ENCODE results near the gene VWA7. TPM values are rescaled to one million over a fixed set of nuclear protein-coding genes. Genes with fewer than 3 reads are reported as not detected.

VWA7 gene
- total RNA-seq, 2 donors from 2014 or later, result 3.3 to 3.4 TPM

- no peak for DNase-seq
- H3K9me3 Mint-ChIP-seq, result no peaks in the 10 kb centered on the region
- H3K27me3 Mint-ChIP-seq (ENCODE audit: low read depth), result no peaks in the 10 kb centered on the region
- no peak overlapping the region for H3K27ac Mint-ChIP-seq
- H3K36me3 Mint-ChIP-seq (ENCODE audit: insufficient read depth in 2 of 2), result peaks cover 18 to 41% of the 10 kb centered on the region in 2 donors
- no peak overlapping the region for H3K4me3 Mint-ChIP-seq
- peaks cover 26% of the 10 kb centered on the region for H3K4me1 Mint-ChIP-seq (ENCODE audit: low read depth)
- no peak for ATAC-seq (replicated peaks in 1 of 2)
These were observed 32.7 kb downstream of the VWA7 start for GRCh38 chr6:31744422-31744821.

DNA sequence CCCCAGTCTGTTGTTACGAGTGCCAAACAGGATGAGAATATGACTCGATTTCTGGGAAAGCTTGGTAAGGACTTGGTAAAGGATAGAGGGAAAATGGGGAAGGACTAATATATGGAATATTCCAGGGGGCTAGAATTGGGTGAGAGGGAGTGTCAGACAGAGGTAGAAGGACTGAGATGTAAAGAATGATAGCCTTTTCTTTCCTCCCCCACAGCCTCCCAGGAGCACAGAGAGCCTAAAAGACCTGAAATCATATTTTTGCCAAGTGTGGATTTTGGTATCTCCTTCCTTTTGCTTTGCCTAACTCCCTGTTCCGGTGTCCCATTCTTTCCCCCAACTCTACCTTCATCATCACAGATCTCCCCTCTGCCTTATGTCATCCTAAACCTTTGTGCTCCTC is 34.2 kb downstream of the VWA7 start:
- DNase-seq, result no peak
- Mint-ChIP-seq H3K9me3 (no peaks in the 10 kb centered on the region), H3K27me3 (ENCODE audit: low read depth) (no peaks in the 10 kb centered on the region), H3K4me3 (no peak overlapping the region), H3K36me3 (ENCODE audit: insufficient read depth in 2 of 2) (peaks cover 17 to 38% of the 10 kb centered on the region in 2 donors), H3K27ac (no peak overlapping the region), H3K4me1 (ENCODE audit: low read depth) (peaks cover 42% of the 10 kb centered on the region)
- ATAC-seq (replicated peaks in 1 of 2), result no peak

DNA sequence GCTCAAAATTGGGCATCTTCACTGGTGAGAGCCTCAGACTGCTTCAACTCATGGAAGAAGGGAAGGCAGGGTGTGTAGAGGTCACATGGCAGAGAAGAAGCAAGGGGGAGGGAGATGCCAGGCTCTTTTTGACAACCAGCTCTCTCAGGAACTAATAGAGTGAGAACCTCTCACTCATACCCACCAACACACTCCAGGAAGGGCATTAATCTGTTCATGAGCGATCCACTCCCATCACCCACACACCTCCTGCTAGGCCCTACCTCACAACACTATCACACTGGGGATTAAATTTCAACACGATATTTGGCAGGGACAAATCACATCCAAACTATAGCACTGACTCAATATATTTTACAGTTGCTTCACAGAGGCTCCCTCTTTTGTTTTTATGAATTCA is 35.3 kb downstream of the VWA7 start:
- Mint-ChIP-seq H3K4me1 (ENCODE audit: low read depth) (peaks cover 52% of the 10 kb centered on the region), H3K9me3 (no peaks in the 10 kb centered on the region), H3K36me3 (ENCODE audit: insufficient read depth in 2 of 2) (peaks cover 13 to 31% of the 10 kb centered on the region in 2 donors), H3K4me3 (peak overlapping the region; percentile 5 to 42), H3K27ac (no peak overlapping the region), H3K27me3 (ENCODE audit: low read depth) (no peaks in the 10 kb centered on the region)
- no peak for ATAC-seq (replicated peaks in 1 of 2)
- DNase-seq, result no peak

GRCh38 chr6:31740397-31741223 is 36.5 kb downstream of the VWA7 start:
- Mint-ChIP-seq H3K27ac (peak overlapping the region; percentile 93), H3K27me3 (ENCODE audit: low read depth) (no peaks in the 10 kb centered on the region), H3K4me1 (ENCODE audit: low read depth) (peaks cover 57% of the 10 kb centered on the region), H3K36me3 (ENCODE audit: insufficient read depth in 2 of 2) (peaks cover 16 to 41% of the 10 kb centered on the region in 2 donors), H3K4me3 (peak overlapping the region; percentile 89 to 98), H3K9me3 (no peaks in the 10 kb centered on the region)
- no peak for DNase-seq
- no peak for ATAC-seq (replicated peaks in 1 of 2)

GRCh38 chr6:31739639-31740396 is 37.3 kb downstream of the VWA7 start, which contains the start of gene MSH5:
Gene MSH5 (plus strand): TSS chr6:31740005. CDS start chr6:31740467, 462 bp downstream.
- peaks cover 51% of the 10 kb centered on the region for H3K4me1 Mint-ChIP-seq (ENCODE audit: low read depth)
- peaks cover 20 to 43% of the 10 kb centered on the region in 2 donors for H3K36me3 Mint-ChIP-seq (ENCODE audit: insufficient read depth in 2 of 2)
- H3K27me3 Mint-ChIP-seq (ENCODE audit: low read depth), result no peaks in the 10 kb centered on the region
- no peaks in the 10 kb centered on the region for H3K9me3 Mint-ChIP-seq
- peak; percentile 96 to 98 for DNase-seq
- peak; percentile 87 to 91 for ATAC-seq (replicated peaks in 1 of 2)
- H3K27ac Mint-ChIP-seq, result peak within 1 kb of the TSS; percentile 93
- peak within 1 kb of the TSS; percentile 89 to 98 for H3K4me3 Mint-ChIP-seq

- Mint-ChIP-seq H3K9me3 (no peaks in the 10 kb centered on the region), H3K36me3 (ENCODE audit: insufficient read depth in 2 of 2) (peaks cover 22 to 41% of the 10 kb centered on the region in 2 donors), H3K4me3 (peak overlapping the region; percentile 89 to 98), H3K27ac (peak overlapping the region; percentile 83), H3K27me3 (ENCODE audit: low read depth) (no peaks in the 10 kb centered on the region), H3K4me1 (ENCODE audit: low read depth) (peaks cover 65% of the 10 kb centered on the region)
- peak; percentile 57 to 64 for DNase-seq
- ATAC-seq (replicated peaks in 1 of 2), result peak in 1 of 2 donors; percentile 18
These were observed 38.8 kb downstream of the VWA7 start for GRCh38 chr6:31737991-31738979.

DNA sequence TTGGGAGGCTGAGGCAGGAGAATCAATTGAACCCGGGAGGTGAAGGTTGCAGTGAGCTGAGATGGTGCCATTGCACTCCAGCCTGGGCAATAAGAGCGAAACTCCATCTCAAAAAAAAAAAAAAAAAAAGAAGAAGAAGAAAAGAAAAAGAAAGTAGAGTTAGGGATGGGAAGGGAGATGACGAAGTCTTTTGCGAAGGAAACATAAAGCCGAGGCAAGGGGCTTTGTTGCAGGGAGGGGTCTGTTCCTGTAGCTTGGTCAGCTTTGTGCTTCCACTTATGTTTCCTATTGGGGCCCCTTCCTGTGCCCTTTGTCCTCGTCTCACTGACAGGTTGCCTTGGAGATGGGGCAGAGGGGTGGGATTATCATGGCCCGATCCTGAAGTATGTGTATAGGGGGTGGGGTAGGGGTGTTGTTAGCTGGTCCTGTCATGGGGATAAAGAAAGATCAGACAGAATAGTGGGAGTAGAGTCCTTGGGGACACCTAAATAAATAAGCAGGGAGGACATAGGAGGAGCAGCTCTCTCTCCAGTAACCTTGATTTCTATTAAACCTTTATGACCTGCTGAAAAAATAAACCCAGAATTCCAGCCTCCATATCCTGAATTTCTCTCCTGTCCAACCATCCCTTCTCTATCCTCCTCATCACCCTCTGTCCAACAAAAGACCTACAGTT is 39.7 kb downstream of the VWA7 start:
- no peaks in the 10 kb centered on the region for H3K27me3 Mint-ChIP-seq (ENCODE audit: low read depth)
- no peak for DNase-seq
- ATAC-seq (replicated peaks in 1 of 2), result no peak
- peak overlapping the region; percentile 89 to 98 for H3K4me3 Mint-ChIP-seq
- H3K36me3 Mint-ChIP-seq (ENCODE audit: insufficient read depth in 2 of 2), result peaks cover 18 to 37% of the 10 kb centered on the region in 2 donors
- peak overlapping the region; percentile 83 for H3K27ac Mint-ChIP-seq
- no peaks in the 10 kb centered on the region for H3K9me3 Mint-ChIP-seq
- H3K4me1 Mint-ChIP-seq (ENCODE audit: low read depth), result peaks cover 69% of the 10 kb centered on the region

GRCh38 chr6:31736768-31737314 is 40.3 kb downstream of the VWA7 start:
- DNase-seq (no peak), ATAC-seq (replicated peaks in 1 of 2) (no peak)
- peaks cover 69% of the 10 kb centered on the region for H3K4me1 Mint-ChIP-seq (ENCODE audit: low read depth)
- peak overlapping the region; percentile 89 to 98 for H3K4me3 Mint-ChIP-seq
- H3K9me3 Mint-ChIP-seq, result no peaks in the 10 kb centered on the region
- H3K36me3 Mint-ChIP-seq (ENCODE audit: insufficient read depth in 2 of 2), result peaks cover 18 to 35% of the 10 kb centered on the region in 2 donors
- peak overlapping the region; percentile 83 for H3K27ac Mint-ChIP-seq
- H3K27me3 Mint-ChIP-seq (ENCODE audit: low read depth), result no peaks in the 10 kb centered on the region

- peaks cover 20 to 34% of the 10 kb centered on the region in 2 donors for H3K36me3 Mint-ChIP-seq (ENCODE audit: insufficient read depth in 2 of 2)
- H3K4me3 Mint-ChIP-seq, result peak within 1 kb of the TSS; percentile 89 to 98
- no peaks in the 10 kb centered on the region for H3K9me3 Mint-ChIP-seq
- H3K27me3 Mint-ChIP-seq (ENCODE audit: low read depth), result no peaks in the 10 kb centered on the region
- H3K27ac Mint-ChIP-seq, result peak within 1 kb of the TSS; percentile 83
- peak; percentile 86 to 87 for DNase-seq
- peak; percentile 46 to 53 for ATAC-seq (replicated peaks in 1 of 2)
- peaks cover 63% of the 10 kb centered on the region for H3K4me1 Mint-ChIP-seq (ENCODE audit: low read depth)
These were observed 40.9 kb downstream of the VWA7 start, which contains the start of gene CLIC1 for GRCh38 chr6:31736021-31736767. Gene CLIC1 (minus strand): TSS chr6:31736530. CDS start chr6:31736300, 230 bp downstream.

GRCh38 chr6:31734821-31735406 is 42.2 kb downstream of the VWA7 start:
- Mint-ChIP-seq H3K36me3 (ENCODE audit: insufficient read depth in 2 of 2) (peaks cover 18 to 34% of the 10 kb centered on the region in 2 donors), H3K27ac (peak overlapping the region; percentile 83), H3K4me1 (ENCODE audit: low read depth) (peaks cover 61% of the 10 kb centered on the region), H3K27me3 (ENCODE audit: low read depth) (no peaks in the 10 kb centered on the region), H3K9me3 (no peaks in the 10 kb centered on the region), H3K4me3 (peak overlapping the region; percentile 89 to 98)
- peak in 1 of 2 donors; percentile 4 for ATAC-seq (replicated peaks in 1 of 2)
- DNase-seq, result peak; percentile 72 to 74

Data from activated T-cell treated with anti-CD3 and anti-CD28 coated beads, Interleukin-2, amount 50 U/mL, for 72 hours (primary cell).